Right ventricle myocardium inferior (tissue), 1 donor: Measurements from ENCODE around the gene SCNN1B. TPM values are rescaled to one million over a fixed set of nuclear protein-coding genes. Genes with fewer than 3 reads are reported as not detected.

ENCODE experiments used
- ATAC-seq: fragments of 200-7000 bp; cut with Tn5 transposase; one replicate; pipeline ENCODE4 v1.9.1; 2020; ENCODE audit warnings: mild to moderate bottlenecking, moderate library complexity
- DNase-seq: peaks from one replicate; pipeline ENCODE4 v3.0.0; 2021; ENCODE audit errors: missing footprints
- intact Hi-C: fragments of 100-400 bp; cut with DNase I; formaldehyde crosslinking; loops from one replicate; pipeline ENCODE4 v1.11.0; 2022
- total RNA-seq: library from RNA; stranded (reverse); fragmentation: NEBNext Ultra II Directional; extraction: Animal tissue kit (Norgen Biotek cat#: 25700); gene quantifications from one replicate; pipeline ENCODE4 v1.2.1, GENCODE V29; 2021
- donor health status: DM: no; HTN: yes; CAD: no; lungs with severe emphysema.

SCNN1B gene
- total RNA-seq, 1 donor from 2014 or later: 0.27 TPM

GRCh38 chr16:23410176-23410575, 108.1 kb downstream of the SCNN1B start:
- no peak for ATAC-seq
- intact Hi-C loops: no loop called here
- DNase-seq: no peak

- no peak for DNase-seq
- no peak for ATAC-seq
- intact Hi-C loops: no loop called here
Measured at GRCh38 chr16:23414731-23415130, 112.6 kb downstream of the SCNN1B start.

DNA sequence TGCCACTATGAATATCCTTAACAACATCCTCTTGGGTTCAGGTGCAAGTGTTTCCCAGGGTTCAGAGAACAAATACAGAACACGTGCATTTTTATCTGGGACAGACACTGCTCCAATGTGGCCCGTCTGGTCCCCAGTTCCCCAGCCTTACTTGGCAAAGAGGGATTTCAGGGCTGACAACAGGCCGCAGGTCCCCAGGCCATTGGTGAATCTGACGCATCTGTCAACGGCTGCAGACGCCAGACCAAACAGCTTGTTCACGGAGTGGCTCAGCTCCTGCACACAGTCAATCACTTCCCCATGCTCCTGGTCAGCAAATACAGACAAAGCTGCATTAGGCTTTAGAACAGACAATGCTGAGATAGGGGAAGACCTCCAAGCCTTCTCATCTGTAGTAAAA, 114.7 kb downstream of the SCNN1B start:
- no peak for DNase-seq
- intact Hi-C loops: no loop called here
- ATAC-seq: no peak

DNA sequence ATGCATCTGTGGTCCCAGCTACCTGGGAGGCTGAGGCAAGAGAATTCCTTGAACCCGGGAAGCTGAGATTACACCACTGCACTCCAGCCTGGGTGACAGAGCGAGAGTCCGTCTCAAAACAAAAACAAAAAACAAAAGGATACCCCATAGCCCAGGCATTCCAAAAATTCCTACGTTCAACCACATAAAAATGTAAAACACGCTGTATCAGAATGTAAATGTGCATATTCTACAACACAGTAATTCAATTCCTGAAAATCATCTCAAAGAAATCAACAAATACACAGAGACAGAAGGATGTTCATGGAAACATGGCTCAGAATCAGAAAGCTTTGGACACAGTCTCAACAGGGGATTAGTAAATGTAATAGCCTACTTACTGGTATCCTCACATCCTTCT, 117.9 kb downstream of the SCNN1B start:
- no peak for ATAC-seq
- intact Hi-C loops: loop anchor here (10.0 kb wide), 1 partner anchor 1435 kb away; no protein-coding TSS in a partner anchor
- no peak for DNase-seq

DNA sequence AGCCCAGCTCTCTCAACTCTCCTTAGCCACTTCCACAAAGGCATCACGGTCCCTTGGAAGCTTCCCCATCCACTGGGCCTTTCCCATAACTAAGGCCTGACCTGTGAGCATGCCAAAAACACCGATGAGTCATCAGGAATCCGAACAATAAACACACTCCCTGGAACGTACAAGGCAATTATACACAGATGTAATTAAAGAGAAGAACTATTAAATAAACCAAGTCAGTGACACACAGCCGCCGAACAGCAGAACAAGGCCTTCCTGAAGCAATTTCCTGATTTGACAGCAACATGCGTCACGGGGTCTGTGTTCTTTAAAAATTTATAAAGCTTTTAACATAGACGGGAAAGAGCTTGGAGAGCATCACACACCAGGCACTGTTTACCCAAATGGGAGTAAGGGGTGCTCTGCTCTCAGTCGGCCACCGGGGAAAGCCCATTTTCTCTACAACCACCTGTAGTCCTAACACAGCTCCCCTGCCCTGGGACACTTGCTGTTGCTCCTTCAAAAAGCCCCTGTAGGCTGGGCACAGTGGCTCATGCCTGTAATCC, 121.5 kb downstream of the SCNN1B start:
- intact Hi-C loops: loop anchor here (10.0 kb wide), 1 partner anchor 1439 kb away; no protein-coding TSS in a partner anchor
- no peak for DNase-seq

GRCh38 chr16:23424292-23424958, 122.3 kb downstream of the SCNN1B start:
- intact Hi-C loops: loop anchor here (10.0 kb wide), 1 partner anchor 1440 kb away; no protein-coding TSS in a partner anchor
- DNase-seq (no peak), ATAC-seq (no peak)

More for the DNA sequence above, 121.5 kb downstream of the SCNN1B start:
- ATAC-seq: peak; percentile 79

GRCh38 chr16:23428351-23428750, 126.2 kb downstream of the SCNN1B start:
- no peak for DNase-seq
- intact Hi-C loops: loop anchor here (10.0 kb wide), 1 partner anchor 1444 kb away; no protein-coding TSS in a partner anchor
- no peak for ATAC-seq

Other genes starting within 250 kb of the SCNN1B start
- 26.8 TPM for gene USP31, start 152.8 kb upstream of the SCNN1B start, total RNA-seq
- 0.30 TPM for gene SCNN1G, start 119.6 kb upstream of the SCNN1B start, total RNA-seq
- 9.8 TPM for gene COG7, start 150.9 kb downstream of the SCNN1B start, total RNA-seq
- gene GGA2, start 208.2 kb downstream of the SCNN1B start, total RNA-seq: 51.7 TPM